ENCODE measurements around the gene ANKRD36.
"Not testable (repeated sequence)": the region's sequence is repeated elsewhere in the genome, so short reads cannot be mapped to it uniquely, and the experiment has no call there.

ANKRD36 gene

GRCh38 chr2:97113050-97113881, at the start of gene ANKRD36:
Gene ANKRD36 (plus strand): TSS chr2:97113153. CDS start chr2:97113740, 587 bp downstream.
- DNase-seq, result not testable (repeated sequence)

- not testable (repeated sequence) for DNase-seq
Observed at GRCh38 chr2:97066030-97066429, 46.9 kb upstream of the ANKRD36 start.

GRCh38 chr2:97067279-97068004, 45.5 kb upstream of the ANKRD36 start:
- DNase-seq, result no peak

GRCh38 chr2:97068074-97068473, 44.9 kb upstream of the ANKRD36 start:
- no peak for DNase-seq

GRCh38 chr2:97068722-97069121, 44.2 kb upstream of the ANKRD36 start:
- DNase-seq, result not testable (repeated sequence)

- not testable (repeated sequence) for DNase-seq
Observed at GRCh38 chr2:97070915-97071314, 42.0 kb upstream of the ANKRD36 start.

GRCh38 chr2:97077213-97077612, 35.7 kb upstream of the ANKRD36 start:
- not testable (repeated sequence) for DNase-seq

- DNase-seq, result not testable (repeated sequence)
Observed at GRCh38 chr2:97080855-97081254, 32.1 kb upstream of the ANKRD36 start.

- DNase-seq, result not testable (repeated sequence)
Observed at GRCh38 chr2:97082206-97082605, 30.7 kb upstream of the ANKRD36 start.

GRCh38 chr2:97083516-97083915, 29.4 kb upstream of the ANKRD36 start:
- not testable (repeated sequence) for DNase-seq

- DNase-seq, result not testable (repeated sequence)
Observed at GRCh38 chr2:97085093-97085492, 27.9 kb upstream of the ANKRD36 start.

GRCh38 chr2:97088706-97089105, 24.2 kb upstream of the ANKRD36 start:
- not testable (repeated sequence) for DNase-seq

GRCh38 chr2:97092946-97093345, 20.0 kb upstream of the ANKRD36 start:
- not testable (repeated sequence) for DNase-seq

- peak in 1 of 14 donors; percentile 4 for DNase-seq
Observed at GRCh38 chr2:97093983-97094771, 18.8 kb upstream of the ANKRD36 start.

GRCh38 chr2:97094772-97095611, 18.0 kb upstream of the ANKRD36 start, which contains the start of gene FAHD2B:
Gene FAHD2B (minus strand): TSS chr2:97094882. CDS start chr2:97091706, 3,176 bp downstream.
- DNase-seq, result peak in 12 of 14 donors; percentile 21 to 69 (median 48)

- DNase-seq, result no peak
Observed at GRCh38 chr2:97095661-97096060, 17.3 kb upstream of the ANKRD36 start.

GRCh38 chr2:97098786-97099372, 14.1 kb upstream of the ANKRD36 start:
- DNase-seq, result not testable (repeated sequence)

- DNase-seq, result not testable (repeated sequence)
Observed at GRCh38 chr2:97106878-97107277, 6.1 kb upstream of the ANKRD36 start.

- not testable (repeated sequence) for DNase-seq
Observed at GRCh38 chr2:97111246-97111645, 1.7 kb upstream of the ANKRD36 start.

GRCh38 chr2:97112320-97113049, 468 bp upstream of the ANKRD36 start:
- not testable (repeated sequence) for DNase-seq

All from C1 segment of cervical spinal cord (tissue), 14 donors.